Stimulated activated naive CD4-positive, alpha-beta T cell treated with Interleukin-2 at 50 U/mL for 16 hours (primary cell): ENCODE data around the gene CHIC2.

Experiments
- DNase-seq: peaks from one replicate; lab custom pipeline; 2025; lab: John Stamatoyannopoulos, UW

The CHIC2 gene

GRCh38 chr4:54093324-54094240 is 29.2 kb upstream of the CHIC2 start:
- DNase-seq = peak; percentile 14

- no peak for DNase-seq
These were observed 28.3 kb upstream of the CHIC2 start for GRCh38 chr4:54092405-54093323.

- DNase-seq = peak; percentile 79
These were observed 27.4 kb upstream of the CHIC2 start for GRCh38 chr4:54091637-54092404.

GRCh38 chr4:54090804-54091623 is 26.6 kb upstream of the CHIC2 start:
- DNase-seq = no peak

- DNase-seq = no peak
These were observed 26.0 kb upstream of the CHIC2 start for GRCh38 chr4:54090404-54090803.

GRCh38 chr4:54089875-54090274 is 25.5 kb upstream of the CHIC2 start:
- no peak for DNase-seq

- no peak for DNase-seq
These were observed 20.9 kb upstream of the CHIC2 start for GRCh38 chr4:54085284-54085683.

- DNase-seq = no peak
These were observed 17.8 kb upstream of the CHIC2 start for GRCh38 chr4:54082168-54082567.

GRCh38 chr4:54077812-54078211 is 13.4 kb upstream of the CHIC2 start:
- no peak for DNase-seq

- no peak for DNase-seq
These were observed 12.3 kb upstream of the CHIC2 start for GRCh38 chr4:54076673-54077072.

GRCh38 chr4:54074381-54074780 is 10.0 kb upstream of the CHIC2 start:
- DNase-seq = no peak

GRCh38 chr4:54073271-54073880 is 9.0 kb upstream of the CHIC2 start:
- no peak for DNase-seq

GRCh38 chr4:54067166-54067565 is 2.8 kb upstream of the CHIC2 start:
- DNase-seq = no peak

GRCh38 chr4:54066718-54067129 is 2.3 kb upstream of the CHIC2 start:
- no peak for DNase-seq

- DNase-seq = no peak
These were observed 1.6 kb upstream of the CHIC2 start for GRCh38 chr4:54066088-54066415.

- DNase-seq = no peak
These were observed 1.1 kb upstream of the CHIC2 start for GRCh38 chr4:54065282-54066087.

- DNase-seq = peak; percentile 31
These were observed 578 bp downstream of the CHIC2 start for GRCh38 chr4:54063737-54064316.

- DNase-seq = peak; percentile 15
These were observed 1.2 kb downstream of the CHIC2 start for GRCh38 chr4:54063229-54063628.

GRCh38 chr4:54062392-54062791 is 2.0 kb downstream of the CHIC2 start:
- no peak for DNase-seq

- DNase-seq = no peak
These were observed 2.5 kb downstream of the CHIC2 start for GRCh38 chr4:54061873-54062272.
